ENCODE results near the gene HYCC2. TPM values are rescaled to one million over a fixed set of nuclear protein-coding genes. Genes with fewer than 3 reads are reported as not detected.
A peak's percentile ranks its signal among the peaks of the same experiment; 100 is the strongest.
"Not testable (repeated sequence)": the region's sequence is repeated elsewhere in the genome, so short reads cannot be mapped to it uniquely, and the experiment has no call there.

Gene HYCC2
- polyA plus RNA-seq, 3 donors, result 6.8 to 10.2 (median 7.7) TPM

DNA sequence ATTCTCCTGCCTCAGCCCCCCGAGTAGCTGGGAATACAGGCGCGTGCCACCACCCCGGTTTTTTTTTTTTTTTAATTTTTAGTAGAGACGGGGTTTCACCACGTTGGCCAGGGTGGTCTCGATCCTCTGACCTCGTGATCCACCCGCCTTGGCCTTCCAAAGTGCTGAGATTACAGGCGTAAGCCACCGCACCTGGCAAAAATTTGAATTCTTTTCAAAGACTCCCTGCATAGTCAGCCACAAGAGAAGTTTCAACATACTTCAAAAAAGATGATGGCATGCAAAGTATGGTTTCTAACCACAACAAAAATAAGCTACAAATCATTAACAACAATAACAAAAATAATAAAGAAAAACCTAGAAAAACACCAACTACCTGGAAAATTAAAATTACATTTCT, 22.0 kb downstream of the HYCC2 start:
- H4K20me1 ChIP-seq (ENCODE audit: insufficient read depth, low read length), result peaks cover 81% of the 10 kb centered on the region
- H3K9me3 Mint-ChIP-seq, result peaks cover 1 to 9% (median 4%) of the 10 kb centered on the region in 7 donors
- peaks cover 98% of the 10 kb centered on the region for H3K79me2 ChIP-seq (ENCODE audit: insufficient read depth, low read length)
- H3K27me3 Mint-ChIP-seq (ENCODE audit: low read depth in 3 of 3), result no peaks in the 10 kb centered on the region
- no peak overlapping the region for H3K27ac ChIP-seq (ENCODE audit: low read depth in 1 of 2, low read length in 2 of 2)
- TF ChIP-seq, protein P1, sequence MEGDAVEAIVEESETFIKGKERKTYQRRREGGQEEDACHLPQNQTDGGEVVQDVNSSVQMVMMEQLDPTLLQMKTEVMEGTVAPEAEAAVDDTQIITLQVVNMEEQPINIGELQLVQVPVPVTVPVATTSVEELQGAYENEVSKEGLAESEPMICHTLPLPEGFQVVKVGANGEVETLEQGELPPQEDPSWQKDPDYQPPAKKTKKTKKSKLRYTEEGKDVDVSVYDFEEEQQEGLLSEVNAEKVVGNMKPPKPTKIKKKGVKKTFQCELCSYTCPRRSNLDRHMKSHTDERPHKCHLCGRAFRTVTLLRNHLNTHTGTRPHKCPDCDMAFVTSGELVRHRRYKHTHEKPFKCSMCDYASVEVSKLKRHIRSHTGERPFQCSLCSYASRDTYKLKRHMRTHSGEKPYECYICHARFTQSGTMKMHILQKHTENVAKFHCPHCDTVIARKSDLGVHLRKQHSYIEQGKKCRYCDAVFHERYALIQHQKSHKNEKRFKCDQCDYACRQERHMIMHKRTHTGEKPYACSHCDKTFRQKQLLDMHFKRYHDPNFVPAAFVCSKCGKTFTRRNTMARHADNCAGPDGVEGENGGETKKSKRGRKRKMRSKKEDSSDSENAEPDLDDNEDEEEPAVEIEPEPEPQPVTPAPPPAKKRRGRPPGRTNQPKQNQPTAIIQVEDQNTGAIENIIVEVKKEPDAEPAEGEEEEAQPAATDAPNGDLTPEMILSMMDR (IDR thresholded peaks at IDR 0.05), result no peak
- H3K36me3 ChIP-seq (replicated peaks in 1 of 2; ENCODE audit: control insufficient read depth in 1 of 2, insufficient read depth in 2 of 2, low read length in 2 of 2), result peaks cover 5 to 30% of the 10 kb centered on the region in 2 donors
- H3K4me1 Mint-ChIP-seq, result peaks cover 24% of the 10 kb centered on the region
- H3K9ac ChIP-seq (ENCODE audit: insufficient read depth, low read length, poor library complexity, severe bottlenecking), result no peak overlapping the region
- no peak for DNase-seq
- H3K27me3 ChIP-seq (ENCODE audit: control insufficient read depth in 2 of 2, insufficient read depth in 2 of 2, low read length in 2 of 2), result no peaks in the 10 kb centered on the region
- intact Hi-C loops (cut with micrococcal nuclease), result no loop called here
- no peak overlapping the region for H2AFZ ChIP-seq (ENCODE audit: insufficient read depth, low read depth, low read length, poor library complexity, severe bottlenecking)
- peaks cover 9 to 12% of the 10 kb centered on the region in 2 donors for H3K4me1 ChIP-seq (ENCODE audit: control insufficient read depth in 1 of 2, insufficient read depth in 2 of 2, low read length in 2 of 2)
- H3K9me3 ChIP-seq (replicated peaks in 1 of 2; ENCODE audit: control insufficient read depth in 1 of 2, insufficient read depth in 1 of 2, low read length in 2 of 2), result no peaks in the 10 kb centered on the region
- 98% methylated on average over 11 of the region's 11 CpGs for WGBS (ENCODE audit: insufficient coverage)
- no peak overlapping the region for H3K4me2 ChIP-seq (replicated peaks; ENCODE audit: extremely low read depth, low read length, poor library complexity, severe bottlenecking)
- peaks cover 19 to 43% of the 10 kb centered on the region in 2 donors for H3K36me3 Mint-ChIP-seq
- no peak overlapping the region for H3K4me3 Mint-ChIP-seq
- H3K27ac Mint-ChIP-seq, result no peak overlapping the region
- no peak overlapping the region for H3K4me3 ChIP-seq (replicated peaks in 1 of 3; ENCODE audit: low read depth in 2 of 3, low read length in 3 of 3)

- WGBS (ENCODE audit: insufficient coverage), result no CpG with 5 or more reads among the region's 2 CpGs
- H3K27ac ChIP-seq (ENCODE audit: low read depth in 1 of 2, low read length in 2 of 2), result no peak overlapping the region
- H3K9ac ChIP-seq (ENCODE audit: insufficient read depth, low read length, poor library complexity, severe bottlenecking), result no peak overlapping the region
- TF ChIP-seq, protein P1 (IDR thresholded peaks at IDR 0.05), result no peak
- H3K9me3 ChIP-seq (replicated peaks in 1 of 2; ENCODE audit: control insufficient read depth in 1 of 2, insufficient read depth in 1 of 2, low read length in 2 of 2), result no peaks in the 10 kb centered on the region
- H3K36me3 Mint-ChIP-seq, result peaks cover 26 to 51% of the 10 kb centered on the region in 2 donors
- intact Hi-C loops (cut with micrococcal nuclease), result no loop called here
- H2AFZ ChIP-seq (ENCODE audit: insufficient read depth, low read depth, low read length, poor library complexity, severe bottlenecking), result no peak overlapping the region
- H3K36me3 ChIP-seq (replicated peaks in 1 of 2; ENCODE audit: control insufficient read depth in 1 of 2, insufficient read depth in 2 of 2, low read length in 2 of 2), result peaks cover 5 to 24% of the 10 kb centered on the region in 2 donors
- H3K4me3 ChIP-seq (replicated peaks in 1 of 3; ENCODE audit: low read depth in 2 of 3, low read length in 3 of 3), result no peak overlapping the region
- peaks cover under 1 to 1% of the 10 kb centered on the region in 2 donors for H3K4me1 ChIP-seq (ENCODE audit: control insufficient read depth in 1 of 2, insufficient read depth in 2 of 2, low read length in 2 of 2)
- peaks cover 84% of the 10 kb centered on the region for H3K79me2 ChIP-seq (ENCODE audit: insufficient read depth, low read length)
- no peak overlapping the region for H3K4me3 Mint-ChIP-seq
- H4K20me1 ChIP-seq (ENCODE audit: insufficient read depth, low read length), result peaks cover 55% of the 10 kb centered on the region
- H3K27me3 Mint-ChIP-seq (ENCODE audit: low read depth in 3 of 3), result peaks cover 0 to 2% (median 0%) of the 10 kb centered on the region in 3 donors
- peaks cover 14% of the 10 kb centered on the region for H3K4me1 Mint-ChIP-seq
- no peaks in the 10 kb centered on the region for H3K27me3 ChIP-seq (ENCODE audit: control insufficient read depth in 2 of 2, insufficient read depth in 2 of 2, low read length in 2 of 2)
- no peak for DNase-seq
- H3K27ac Mint-ChIP-seq, result peak overlapping the region in 1 of 7 donors; percentile 48
- H3K9me3 Mint-ChIP-seq, result peaks cover 1 to 9% (median 6%) of the 10 kb centered on the region in 7 donors
- H3K4me2 ChIP-seq (replicated peaks; ENCODE audit: extremely low read depth, low read length, poor library complexity, severe bottlenecking), result no peak overlapping the region
These were observed 24.6 kb downstream of the HYCC2 start for GRCh38 chr2:201046881-201047280.

- H3K4me1 Mint-ChIP-seq; H3K27ac Mint-ChIP-seq; DNase-seq; H3K27me3 ChIP-seq (ENCODE audit: control insufficient read depth in 2 of 2, insufficient read depth in 2 of 2, low read length in 2 of 2); H3K4me3 ChIP-seq (replicated peaks in 1 of 3; ENCODE audit: low read depth in 2 of 3, low read length in 3 of 3); H3K27ac ChIP-seq (ENCODE audit: low read depth in 1 of 2, low read length in 2 of 2); H2AFZ ChIP-seq (ENCODE audit: insufficient read depth, low read depth, low read length, poor library complexity, severe bottlenecking); H3K4me2 ChIP-seq (replicated peaks; ENCODE audit: extremely low read depth, low read length, poor library complexity, severe bottlenecking); H3K27me3 Mint-ChIP-seq (ENCODE audit: low read depth in 3 of 3); H3K9ac ChIP-seq (ENCODE audit: insufficient read depth, low read length, poor library complexity, severe bottlenecking); H3K4me1 ChIP-seq (ENCODE audit: control insufficient read depth in 1 of 2, insufficient read depth in 2 of 2, low read length in 2 of 2); H3K4me3 Mint-ChIP-seq; intact Hi-C loops (cut with micrococcal nuclease); H3K9me3 ChIP-seq (replicated peaks in 1 of 2; ENCODE audit: control insufficient read depth in 1 of 2, insufficient read depth in 1 of 2, low read length in 2 of 2): not testable (repeated sequence)
- WGBS (ENCODE audit: insufficient coverage), result no CpG with 5 or more reads among the region's 5 CpGs
- H3K9me3 Mint-ChIP-seq, result peaks cover 3 to 13% (median 10%) of the 10 kb centered on the region in 7 donors
- Histone ChIP-seq H4K20me1 (ENCODE audit: insufficient read depth, low read length) (peaks cover 44% of the 10 kb centered on the region), H3K36me3 (replicated peaks in 1 of 2; ENCODE audit: control insufficient read depth in 1 of 2, insufficient read depth in 2 of 2, low read length in 2 of 2) (peaks cover 10 to 25% of the 10 kb centered on the region in 2 donors), H3K79me2 (ENCODE audit: insufficient read depth, low read length) (peaks cover 71% of the 10 kb centered on the region)
- H3K36me3 Mint-ChIP-seq, result peaks cover 39 to 53% of the 10 kb centered on the region in 2 donors
These were observed 28.4 kb downstream of the HYCC2 start for GRCh38 chr2:201043050-201043449.

Measured in CD14-positive monocyte (primary cell).